Measurements from ENCODE around the gene KRT1.

DNA sequence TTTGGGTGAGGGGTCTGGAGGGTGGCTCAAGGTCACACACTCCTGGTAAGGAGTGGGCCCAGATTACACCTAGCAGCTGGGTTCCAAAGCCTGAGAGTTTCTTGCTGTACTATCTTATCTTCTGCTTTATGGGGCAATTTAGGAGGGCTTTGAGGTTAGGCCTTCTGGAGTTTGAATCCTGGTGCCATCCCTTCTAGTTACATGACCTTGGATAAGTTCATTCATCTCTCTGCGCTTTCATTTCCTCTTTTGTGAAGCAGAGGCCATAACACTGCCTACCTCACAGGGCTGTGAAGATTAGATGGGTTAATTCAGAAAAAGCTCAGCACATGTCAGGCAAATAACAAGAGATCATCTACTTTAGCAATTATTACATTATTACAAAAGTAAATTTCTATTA, 30.5 kb upstream of the KRT1 start:
- TF ChIP-seq, protein P1, sequence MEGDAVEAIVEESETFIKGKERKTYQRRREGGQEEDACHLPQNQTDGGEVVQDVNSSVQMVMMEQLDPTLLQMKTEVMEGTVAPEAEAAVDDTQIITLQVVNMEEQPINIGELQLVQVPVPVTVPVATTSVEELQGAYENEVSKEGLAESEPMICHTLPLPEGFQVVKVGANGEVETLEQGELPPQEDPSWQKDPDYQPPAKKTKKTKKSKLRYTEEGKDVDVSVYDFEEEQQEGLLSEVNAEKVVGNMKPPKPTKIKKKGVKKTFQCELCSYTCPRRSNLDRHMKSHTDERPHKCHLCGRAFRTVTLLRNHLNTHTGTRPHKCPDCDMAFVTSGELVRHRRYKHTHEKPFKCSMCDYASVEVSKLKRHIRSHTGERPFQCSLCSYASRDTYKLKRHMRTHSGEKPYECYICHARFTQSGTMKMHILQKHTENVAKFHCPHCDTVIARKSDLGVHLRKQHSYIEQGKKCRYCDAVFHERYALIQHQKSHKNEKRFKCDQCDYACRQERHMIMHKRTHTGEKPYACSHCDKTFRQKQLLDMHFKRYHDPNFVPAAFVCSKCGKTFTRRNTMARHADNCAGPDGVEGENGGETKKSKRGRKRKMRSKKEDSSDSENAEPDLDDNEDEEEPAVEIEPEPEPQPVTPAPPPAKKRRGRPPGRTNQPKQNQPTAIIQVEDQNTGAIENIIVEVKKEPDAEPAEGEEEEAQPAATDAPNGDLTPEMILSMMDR (IDR thresholded peaks at IDR 0.05), result no peak
- no peak for TF ChIP-seq POLR2A (IDR thresholded peaks at IDR 0.05)
